Activated T-helper 1 cell treated with Interleukin-2 at 50 U/mL for 16 hours (primary cell): ENCODE data around the gene LRTM2.

ENCODE experiments used
- DNase-seq: peaks from one replicate; pipeline ENCODE4 v3.0.0-alpha.2; 2020; ENCODE audit warnings: low read depth

The LRTM2 gene

DNA sequence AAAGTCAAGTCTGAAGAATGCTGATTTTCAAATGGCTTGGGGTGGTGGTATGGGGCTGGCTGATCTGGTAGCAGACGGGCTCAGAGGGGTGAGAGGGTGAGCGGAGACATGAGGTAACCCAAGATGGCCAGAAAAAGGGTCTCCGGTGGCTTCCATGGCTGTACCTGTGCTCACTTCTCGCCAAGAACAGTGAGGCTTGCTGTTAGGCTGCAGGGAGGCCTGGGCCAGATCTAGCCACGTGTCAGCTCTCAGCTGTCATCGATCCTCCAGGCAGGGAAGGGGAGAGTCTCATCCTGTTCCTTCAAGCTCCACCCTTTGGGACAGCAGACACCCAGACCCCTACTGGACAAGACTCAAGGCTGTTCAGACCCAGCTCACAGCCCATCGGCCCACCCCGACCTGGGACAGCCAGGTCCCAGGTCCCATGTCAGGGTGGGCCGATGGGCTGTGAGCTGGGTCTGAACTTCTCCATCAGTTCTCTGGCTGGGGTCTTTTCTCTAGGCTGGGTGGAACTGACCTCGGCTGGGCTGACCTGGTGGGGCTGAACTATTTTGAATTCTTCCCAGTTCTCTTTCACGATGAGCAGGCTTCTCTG lies 9.0 kb downstream of the LRTM2 start:
- no peak for DNase-seq

DNA sequence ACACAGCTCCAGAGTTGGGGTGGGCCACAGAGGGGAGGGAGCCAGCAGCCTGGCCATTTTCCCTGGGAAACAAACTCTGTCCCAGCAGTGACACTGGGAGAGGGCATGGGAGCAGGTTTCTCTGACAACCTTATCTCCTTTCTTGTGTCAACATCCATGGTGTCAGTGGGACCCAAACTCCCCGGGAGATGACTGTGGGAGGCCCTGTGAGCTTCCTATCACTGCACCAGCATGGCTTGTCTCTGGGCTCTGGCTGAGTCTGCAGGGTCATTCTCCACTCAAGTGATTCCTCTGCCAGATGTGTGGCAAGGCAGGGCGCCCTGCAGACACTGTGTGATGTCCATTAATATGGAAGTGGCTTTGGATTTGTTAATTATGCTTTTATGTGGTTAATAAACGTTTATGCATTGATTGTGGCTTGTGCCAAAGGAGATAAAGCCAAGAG lies 10.1 kb downstream of the LRTM2 start:
- no peak for DNase-seq

DNA sequence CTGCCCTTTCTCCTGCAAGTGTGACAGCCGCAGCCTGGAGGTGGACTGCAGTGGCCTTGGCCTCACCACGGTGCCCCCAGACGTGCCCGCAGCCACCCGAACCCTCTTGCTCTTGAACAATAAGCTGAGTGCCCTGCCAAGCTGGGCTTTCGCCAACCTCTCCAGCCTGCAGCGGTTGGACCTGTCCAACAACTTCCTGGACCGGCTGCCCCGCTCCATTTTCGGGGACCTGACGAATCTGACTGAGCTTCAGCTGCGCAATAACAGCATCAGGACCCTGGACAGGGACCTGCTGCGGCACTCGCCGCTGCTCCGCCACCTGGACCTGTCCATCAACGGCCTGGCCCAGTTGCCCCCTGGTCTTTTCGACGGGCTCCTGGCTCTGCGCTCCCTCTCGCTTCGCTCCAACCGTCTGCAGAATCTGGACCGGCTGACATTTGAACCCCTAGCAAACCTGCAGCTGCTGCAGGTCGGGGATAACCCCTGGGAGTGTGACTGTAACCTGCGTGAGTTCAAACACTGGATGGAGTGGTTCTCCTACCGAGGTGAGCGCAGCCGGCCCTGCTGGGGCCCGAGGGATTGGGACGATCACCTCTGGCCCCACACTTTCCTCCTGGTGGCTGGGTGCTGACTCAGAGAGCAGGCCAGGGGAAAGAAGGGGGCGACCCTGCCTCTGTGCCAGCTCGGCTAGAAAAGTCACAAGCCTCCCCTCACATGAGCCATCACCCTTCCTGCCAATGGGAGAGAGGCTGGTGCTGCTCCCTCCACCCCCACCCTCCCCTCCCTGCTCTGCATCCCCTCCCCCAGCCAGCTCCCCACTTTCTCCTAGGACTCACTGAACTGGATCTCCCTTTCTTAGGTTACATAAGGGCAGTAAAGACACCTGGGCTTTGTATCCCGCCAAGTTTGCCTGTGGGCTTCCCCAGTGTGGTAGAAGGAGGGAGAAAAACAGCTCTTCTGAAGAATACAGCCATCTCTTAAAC lies 10.9 kb downstream of the LRTM2 start:
- DNase-seq: no peak

DNA sequence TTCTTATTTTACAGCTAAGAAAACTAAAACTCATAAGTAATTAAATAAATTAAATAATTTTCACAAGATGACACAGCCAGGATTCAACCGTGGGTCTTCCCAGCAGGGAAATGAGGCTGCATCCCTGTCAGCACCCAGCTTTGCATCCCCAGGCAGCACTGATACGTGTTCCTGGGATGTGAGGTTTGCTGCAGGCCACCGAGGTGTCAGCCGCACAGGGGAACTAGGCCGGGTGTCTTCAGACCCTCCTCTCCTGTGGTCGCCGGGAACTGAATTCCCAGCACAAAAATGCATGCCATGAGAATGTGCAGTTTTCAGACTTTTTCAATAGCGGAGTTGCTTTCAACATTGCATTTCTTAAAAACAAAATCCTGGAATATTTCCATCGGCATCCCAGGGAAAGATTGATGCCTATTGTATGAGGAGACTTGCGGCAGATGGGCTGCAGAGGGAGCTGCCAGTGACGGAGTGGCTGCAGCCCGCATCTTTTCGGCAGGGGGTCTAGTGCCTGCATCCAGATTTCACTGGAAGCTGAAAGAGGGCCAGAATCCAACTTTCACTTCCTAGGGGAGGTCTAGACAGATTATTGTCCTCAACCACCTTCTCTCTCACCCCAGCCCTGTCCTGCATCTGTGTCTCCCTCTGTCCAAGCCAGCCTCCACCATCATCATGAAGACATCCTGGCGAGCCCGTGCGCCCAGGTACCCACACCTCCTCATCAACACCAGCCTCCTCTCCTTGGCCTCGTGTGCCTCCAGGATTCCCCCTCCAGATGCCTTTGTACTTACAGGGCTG lies 12.6 kb downstream of the LRTM2 start:
- DNase-seq: no peak

DNA sequence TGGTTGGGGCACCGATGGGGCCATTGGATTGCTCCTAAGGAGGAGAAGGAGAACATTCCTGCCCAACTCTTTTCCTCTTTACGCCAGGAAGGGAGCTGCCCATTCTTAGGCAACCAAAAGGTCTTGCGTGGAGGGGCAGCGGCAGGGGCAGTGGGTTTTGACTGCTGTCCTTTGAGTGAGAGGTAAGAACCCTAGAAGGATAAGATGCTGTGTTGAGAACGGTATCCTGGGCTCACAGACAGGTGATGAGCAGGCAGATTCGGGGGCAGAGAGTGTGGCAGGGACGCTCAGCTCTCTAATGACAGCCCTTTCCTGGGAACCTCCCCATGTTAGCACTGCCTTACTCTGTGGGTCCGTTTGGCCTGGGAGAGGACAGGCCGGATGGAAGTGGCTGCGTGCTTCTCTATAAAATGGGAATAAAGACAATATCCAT lies 13.2 kb downstream of the LRTM2 start:
- DNase-seq: no peak

DNA sequence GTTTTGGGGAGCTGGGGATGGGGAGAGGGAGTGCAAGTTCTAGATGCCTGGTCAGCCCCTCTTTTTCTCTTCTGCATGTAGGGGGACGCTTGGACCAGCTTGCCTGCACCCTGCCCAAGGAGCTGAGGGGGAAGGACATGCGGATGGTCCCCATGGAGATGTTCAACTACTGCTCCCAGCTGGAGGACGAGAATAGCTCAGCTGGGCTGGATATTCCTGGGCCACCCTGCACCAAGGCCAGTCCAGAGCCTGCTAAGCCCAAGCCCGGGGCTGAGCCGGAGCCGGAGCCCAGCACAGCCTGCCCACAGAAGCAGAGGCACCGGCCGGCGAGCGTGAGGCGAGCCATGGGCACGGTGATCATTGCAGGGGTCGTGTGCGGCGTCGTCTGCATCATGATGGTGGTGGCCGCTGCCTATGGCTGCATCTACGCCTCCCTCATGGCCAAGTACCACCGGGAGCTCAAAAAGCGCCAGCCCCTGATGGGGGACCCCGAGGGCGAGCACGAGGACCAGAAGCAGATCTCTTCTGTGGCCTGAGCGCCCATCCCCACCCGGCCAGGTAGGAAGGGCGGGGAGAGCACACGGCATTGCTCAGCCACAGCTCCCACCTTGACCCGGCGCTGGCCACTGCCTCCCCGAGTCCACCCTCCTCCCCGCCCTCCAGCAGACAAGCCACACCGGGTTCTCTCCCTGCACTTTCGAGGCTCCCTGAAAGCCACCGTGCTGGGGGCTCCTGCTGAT lies 14.0 kb downstream of the LRTM2 start:
- no peak for DNase-seq

DNA sequence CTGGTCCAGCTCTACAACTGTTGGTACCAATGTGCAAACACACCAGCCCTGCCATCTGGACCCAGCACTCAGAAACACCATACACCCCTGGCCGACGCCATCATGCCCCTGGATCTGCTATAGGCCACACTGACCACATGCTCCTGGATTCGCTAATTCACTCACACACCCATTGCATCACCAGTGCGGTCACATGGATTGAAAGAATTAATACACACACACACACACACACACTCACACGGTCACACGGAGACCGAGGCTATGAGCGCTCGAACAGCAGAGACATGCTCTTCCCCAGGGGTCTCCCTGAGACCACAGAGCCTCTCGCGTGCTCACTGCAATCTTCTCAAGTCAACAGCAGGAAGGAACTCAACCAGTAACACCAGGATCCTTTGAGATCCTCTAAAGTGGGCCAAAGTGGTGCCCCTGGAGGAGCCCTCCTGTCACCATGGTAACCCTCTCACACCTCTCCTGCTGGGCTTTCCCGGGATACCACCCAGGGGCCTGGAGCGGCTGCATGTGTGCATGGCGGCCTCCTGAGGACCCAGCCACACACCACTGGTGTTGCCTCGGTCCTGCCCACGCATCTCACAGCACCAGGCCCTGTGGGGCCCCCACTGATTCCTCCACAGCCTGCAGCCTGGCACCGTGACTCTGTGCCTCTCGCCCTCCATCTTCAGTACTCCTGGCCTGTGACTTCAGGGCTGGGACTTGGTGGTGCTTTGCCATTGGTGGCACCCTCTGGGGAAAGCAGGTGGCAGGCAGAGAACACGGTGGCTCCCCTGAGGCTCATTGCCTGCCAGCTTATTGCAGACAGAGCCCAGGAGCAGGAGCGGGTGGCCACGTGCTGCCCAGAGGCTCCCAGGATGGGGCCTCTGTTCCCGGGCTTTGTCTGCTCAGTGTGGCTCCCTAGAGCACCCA lies 15.1 kb downstream of the LRTM2 start:
- no peak for DNase-seq

DNA sequence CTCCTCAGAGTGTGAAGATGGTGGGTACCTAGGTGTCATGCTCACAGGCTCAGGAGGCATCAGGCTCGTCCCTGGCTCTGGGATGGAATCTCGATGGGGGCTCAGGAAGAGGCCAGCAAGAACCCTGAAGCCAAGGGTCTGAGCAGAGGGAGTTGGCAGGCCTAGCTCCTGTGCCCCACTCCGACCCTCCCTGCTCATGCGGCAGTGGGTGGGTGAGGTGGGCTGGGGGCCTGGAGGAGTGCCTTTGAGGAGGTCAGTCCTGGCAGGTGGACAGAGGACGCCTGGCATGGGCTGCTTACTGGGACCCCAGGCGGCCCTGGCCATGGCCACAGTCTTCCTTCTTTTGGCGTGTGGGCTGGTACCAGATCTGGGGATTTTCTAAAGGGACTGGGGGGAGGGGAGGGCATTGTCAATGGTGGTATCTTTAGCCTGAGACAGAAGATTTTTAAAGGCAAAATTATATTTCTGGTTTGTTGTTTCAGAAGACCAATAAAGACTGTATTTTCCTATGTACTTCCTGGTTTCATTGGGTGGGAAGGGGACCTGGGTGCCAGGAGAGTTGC lies 16.0 kb downstream of the LRTM2 start:
- no peak for DNase-seq

DNA sequence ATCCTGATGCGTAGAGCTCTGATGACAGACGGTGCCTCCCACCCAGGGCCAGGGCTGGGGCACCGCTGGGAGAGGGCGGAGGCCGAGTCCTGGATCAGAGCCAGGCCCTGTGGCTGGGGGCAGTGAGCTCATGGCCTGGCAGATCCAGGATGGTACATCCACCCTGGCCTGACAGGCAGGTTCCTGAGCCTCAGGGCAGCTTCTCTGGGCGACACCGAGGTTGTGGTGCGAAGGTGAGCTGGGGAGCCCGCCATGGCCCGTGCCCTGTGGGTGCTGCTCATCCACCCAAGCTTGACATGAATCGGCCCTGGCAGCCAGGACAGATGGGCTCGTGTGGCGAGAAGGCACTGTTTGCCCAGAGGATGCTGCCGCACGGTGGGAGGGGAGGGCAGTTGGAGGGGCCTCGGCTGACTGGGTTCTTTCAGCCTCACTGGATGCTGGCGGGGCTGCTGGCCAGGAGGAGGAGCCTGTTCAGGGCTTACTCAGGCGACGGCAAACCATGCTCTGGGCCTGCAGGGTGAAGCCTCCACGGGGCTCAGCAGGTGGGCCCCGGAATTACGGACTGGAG lies 16.6 kb downstream of the LRTM2 start:
- no peak for DNase-seq

DNA sequence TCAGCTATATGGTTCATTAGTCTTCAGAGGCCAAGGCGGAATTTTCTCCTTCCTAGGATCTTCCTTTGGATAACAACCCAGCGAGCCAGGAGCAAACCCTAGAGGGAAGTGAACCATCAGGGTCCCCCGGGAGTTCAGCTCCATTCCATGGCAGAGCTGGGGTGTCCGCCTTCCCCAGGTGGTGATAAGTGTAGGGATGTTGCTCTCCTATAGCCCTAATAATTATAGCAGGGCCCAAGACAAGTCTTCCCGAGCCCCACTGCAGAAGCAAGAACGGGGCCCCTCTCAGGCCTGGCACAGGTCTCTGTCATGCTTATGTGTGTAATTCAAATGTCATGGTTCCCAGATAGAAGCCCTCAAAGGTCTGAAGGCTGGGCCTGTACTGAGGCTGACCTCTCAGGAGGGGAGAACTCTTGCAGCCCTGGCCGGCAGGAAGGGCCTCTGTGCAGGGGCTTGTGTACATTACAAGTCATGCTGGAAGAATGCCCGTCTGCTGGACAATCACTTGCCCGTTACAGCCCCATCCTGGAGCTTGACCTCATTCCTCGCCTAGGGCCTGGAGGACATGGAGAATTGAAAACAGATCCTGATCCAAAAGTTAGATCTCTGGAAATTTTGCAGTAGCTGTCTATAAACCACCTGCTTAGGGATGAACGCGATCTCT lies 17.3 kb downstream of the LRTM2 start:
- no peak for DNase-seq

DNA sequence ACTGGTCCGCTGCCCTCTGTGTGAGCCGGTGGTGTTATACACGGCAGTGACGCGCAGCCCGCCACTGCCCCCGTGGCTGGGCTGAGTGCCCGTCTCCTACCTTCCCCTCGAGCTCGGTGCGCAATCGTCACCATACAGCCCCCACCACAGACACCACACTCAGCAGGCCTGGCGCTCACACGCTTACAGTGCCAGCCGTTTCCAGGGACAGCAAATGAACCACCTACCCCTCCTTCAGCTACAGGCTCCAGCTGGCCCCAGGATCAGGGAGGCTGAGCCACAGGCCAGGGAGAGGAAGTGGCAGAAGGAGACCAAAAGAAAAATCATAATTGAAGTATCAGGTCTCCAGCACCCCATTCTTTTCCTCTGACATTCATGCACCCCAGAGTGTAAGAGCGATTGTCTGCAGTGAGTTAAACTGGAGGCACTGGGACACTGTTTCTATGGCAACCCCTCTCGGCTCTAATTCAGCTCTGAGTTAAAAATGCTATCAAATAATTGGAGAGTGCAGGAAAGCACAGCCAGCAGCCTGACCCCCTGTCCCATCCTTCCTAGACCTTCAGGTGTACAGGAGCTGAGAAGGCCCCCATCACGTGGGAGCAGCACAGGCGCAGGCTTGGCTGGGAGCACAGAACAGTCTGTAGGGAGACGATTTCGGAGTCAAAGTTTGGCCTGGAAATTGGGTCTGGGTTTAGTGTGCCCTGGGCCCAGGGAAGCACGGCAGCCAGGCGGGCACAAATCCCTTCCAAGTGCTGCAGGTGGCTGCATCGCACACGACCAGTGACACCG lies 18.0 kb downstream of the LRTM2 start:
- no peak for DNase-seq

DNA sequence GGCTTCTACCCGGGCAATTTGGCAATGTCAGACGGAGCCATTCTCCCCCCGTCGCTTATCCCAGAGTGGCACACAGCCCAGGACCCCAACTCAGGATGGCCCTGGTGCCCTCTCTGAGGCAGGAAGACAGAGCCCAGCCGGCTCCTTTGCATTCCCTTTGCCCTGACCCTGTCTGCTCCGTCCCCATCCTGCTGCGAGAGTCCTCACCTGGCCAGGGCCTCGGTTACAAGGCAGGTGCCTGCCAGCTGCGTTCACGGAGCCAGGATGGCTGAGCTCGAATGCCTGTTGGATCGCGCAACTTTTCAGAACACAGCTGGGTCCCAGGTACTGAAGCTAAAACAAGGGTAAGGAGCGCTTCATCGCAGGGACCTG lies 18.6 kb downstream of the LRTM2 start:
- no peak for DNase-seq

DNA sequence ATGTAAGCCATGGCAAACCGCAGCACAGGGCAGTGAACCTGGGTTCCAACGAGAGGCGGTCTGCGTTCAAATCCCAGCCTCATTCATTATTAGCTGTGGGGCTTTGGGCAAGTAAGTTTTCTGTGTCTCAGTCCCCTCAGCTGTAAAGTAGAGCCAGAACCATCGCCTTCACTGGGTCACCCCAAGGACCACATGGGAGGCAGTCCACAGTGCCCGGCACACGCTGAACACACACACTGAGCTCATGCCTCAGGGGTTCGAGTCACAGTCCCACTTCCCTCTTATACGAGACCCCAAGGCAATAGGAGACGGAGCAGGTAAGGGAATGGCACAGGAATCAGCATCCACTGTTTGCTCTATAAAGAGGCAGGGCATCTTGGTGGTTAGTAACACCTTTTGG lies 19.1 kb downstream of the LRTM2 start:
- DNase-seq: no peak

DNA sequence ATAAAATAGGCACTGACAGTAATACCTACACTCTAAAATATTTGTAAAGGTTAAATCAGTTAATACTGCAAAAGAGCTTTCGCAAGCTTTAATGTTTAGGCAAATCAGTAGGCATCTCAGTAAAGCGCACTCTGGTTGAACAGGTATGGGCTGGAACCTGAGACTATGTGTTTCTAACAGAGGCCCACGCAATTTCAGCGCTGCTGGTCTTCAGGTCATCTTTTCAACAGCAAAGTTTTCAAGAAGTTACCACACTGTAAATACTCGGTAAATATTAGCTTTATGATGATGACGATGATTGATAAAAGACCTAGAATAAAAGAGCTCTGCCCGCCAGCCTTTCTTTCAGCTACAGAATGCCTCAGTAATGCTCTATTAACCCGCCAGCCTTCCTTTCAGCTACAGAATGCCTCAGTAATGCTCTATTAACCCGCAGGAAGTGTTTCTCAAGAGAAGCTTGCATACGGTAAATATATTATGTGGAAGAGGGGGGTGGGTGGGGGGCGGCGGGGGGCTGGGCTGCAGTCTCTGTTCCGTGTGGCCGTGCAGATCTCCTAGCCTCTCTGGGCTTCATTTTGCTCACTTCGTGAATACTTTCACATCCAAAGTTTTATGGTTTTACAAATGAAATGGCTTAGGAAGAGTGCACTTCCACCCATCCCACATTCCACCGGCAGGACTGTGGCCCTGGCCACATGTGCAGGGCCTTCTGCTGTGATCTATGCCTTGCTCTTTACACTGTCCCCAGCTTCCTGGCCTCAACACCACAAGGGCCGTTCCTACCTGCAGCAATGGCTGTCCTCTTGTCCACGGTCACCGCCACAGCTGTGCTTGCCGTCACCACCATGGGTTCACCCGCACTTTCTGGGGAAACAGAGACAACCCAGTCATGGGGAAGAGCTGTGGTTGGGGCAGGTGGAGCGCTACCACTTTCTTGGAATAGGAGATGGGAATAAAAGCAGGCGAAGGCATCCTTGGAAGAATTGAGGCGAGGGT lies 19.9 kb downstream of the LRTM2 start:
- no peak for DNase-seq

DNA sequence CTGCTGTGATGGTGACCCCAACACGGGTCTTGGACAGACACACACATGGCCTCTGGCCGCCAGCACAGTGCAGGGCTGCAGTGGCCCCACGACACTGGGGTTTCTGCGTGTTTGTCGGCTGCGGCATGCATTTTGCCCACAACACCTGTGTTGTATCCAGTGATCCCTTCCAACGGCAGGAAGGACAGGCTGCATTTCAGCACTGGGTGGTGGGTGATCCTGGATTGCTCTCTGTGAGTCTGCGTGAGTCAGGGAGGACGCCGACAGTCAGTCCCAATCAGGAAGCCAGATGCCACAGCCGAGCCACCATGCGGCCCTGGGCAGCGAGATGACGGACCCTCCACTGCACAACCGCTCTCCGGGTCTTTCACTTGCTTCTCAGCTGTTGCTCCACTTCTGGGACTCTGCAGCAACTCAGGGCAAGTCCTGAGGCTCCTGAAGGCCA lies 20.6 kb downstream of the LRTM2 start:
- no peak for DNase-seq

DNA sequence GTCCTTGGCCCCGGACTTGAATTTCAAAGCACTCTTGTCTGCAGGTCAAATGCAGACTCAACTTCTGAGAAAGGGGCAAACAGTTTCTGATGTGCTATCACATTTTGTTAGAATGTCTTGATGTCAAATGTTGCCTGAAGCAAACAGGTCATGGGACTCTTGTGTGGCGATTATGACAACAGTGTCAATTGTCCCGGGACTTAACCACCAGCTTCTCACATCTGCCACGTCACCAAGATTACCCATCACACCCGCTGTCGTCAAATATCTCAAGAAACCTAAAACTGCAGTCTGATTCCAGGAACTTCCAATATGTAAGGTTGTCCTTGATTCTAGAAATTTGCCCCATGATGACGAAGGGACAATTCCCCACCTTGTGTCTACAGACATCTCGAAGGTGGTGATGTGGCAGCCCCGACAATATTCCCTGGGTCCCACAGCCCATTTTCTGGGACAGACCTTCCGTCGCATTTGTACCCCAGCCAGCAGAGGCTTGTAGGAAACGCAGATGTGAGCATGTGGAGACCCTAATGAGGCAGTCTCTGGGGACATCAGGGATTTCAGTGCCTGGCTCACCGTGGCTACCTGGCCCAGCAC lies 21.3 kb downstream of the LRTM2 start:
- DNase-seq: no peak
